Measurements from ENCODE around the gene KRT13. TPM values are rescaled to one million over a fixed set of nuclear protein-coding genes. Genes with fewer than 3 reads are reported as not detected.

KRT13 gene
- total and polyA plus RNA-seq, 7 experiments from 2014 or later: not detected

DNA sequence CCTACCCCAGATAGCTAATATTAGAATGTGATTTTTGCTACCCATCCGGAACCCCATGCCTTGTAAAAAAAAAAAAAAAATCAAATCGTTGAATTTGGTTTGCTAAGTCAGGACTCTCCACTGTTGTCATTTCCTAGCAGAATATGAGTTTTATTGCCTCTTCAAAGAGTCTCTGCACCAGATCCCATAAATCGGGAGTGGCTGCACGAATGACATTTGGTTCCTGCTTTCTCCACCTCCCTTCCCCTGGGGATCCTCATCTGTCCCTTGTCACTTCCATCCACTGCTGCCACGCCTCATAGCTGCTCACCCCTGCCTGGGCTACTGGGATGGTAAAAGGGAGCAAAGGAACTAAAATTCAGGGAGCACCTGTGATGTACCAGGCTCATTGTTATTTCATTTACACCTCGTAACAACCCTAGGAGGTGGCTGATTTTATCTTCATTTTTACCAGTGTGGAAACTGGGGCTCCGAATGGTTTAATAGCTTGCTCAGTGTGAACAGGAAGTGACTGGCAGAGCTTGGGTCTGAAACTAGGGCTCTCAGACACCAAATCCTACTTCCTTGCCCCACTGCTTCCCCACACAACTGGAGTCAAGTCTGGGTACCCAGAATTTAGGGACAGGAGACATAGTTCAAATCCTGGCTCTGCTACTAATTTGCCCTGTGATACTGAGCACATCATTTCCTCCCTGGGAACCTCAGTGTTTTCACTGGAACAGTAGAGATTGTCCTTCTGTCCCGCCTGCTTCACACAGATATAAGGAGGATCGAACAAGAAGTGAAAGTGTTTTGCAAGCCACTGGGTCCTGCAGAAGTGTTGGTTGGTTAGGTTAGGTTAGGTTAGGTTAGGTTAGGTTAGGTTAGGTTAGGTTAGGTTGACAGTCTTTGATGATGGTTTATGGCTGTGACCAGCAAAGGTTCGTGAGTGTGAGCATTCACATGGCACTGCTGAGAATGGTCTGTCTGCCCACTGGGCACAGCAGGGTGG is 15.1 kb downstream of the KRT13 start:
- no peaks in the 10 kb centered on the region for H3K36me3 Mint-ChIP-seq
- no peak overlapping the region for H3K4me3 ChIP-seq (ENCODE audit: low read length)
- H3K4me3 Mint-ChIP-seq: peak overlapping the region in 2 of 10 donors; percentile 5 to 32
- ATAC-seq: peak; percentile 51
- ChIA-PET CTCF (interaction anchor here (1.2 kb wide), 1 partner anchor 60 kb away, joined by 3 read pairs; no protein-coding TSS in a partner anchor), POLR2A (no interaction called here)
- peak in 2 of 9 donors; percentile 7 to 14 for DNase-seq
- H3K9me3 ChIP-seq (ENCODE audit: control insufficient read depth in 2 of 3, low read length in 3 of 3): no peaks in the 10 kb centered on the region
- no peak overlapping the region for H3K27ac ChIP-seq (ENCODE audit: low read depth, low read length)
- intact Hi-C loops (cut with micrococcal nuclease): loop anchor here in 1 of 2 donors (5.0 kb wide), 1 partner anchor 168 kb away; no protein-coding TSS in a partner anchor
- H3K9me3 Mint-ChIP-seq: no peaks in the 10 kb centered on the region
- H3K4me1 Mint-ChIP-seq: peaks cover 0 to 24% (median 19%) of the 10 kb centered on the region in 7 donors
- H3K4me1 ChIP-seq (ENCODE audit: control insufficient read depth in 2 of 2, insufficient read depth in 2 of 2, low read length in 2 of 2): peaks cover 5% of the 10 kb centered on the region in 2 donors
- no peaks in the 10 kb centered on the region for H3K27me3 Mint-ChIP-seq
- no peaks in the 10 kb centered on the region for H3K27me3 ChIP-seq (ENCODE audit: control insufficient read depth in 2 of 2, insufficient read depth in 2 of 2, low read length in 2 of 2)
- H3K27ac Mint-ChIP-seq: peak overlapping the region in 3 of 9 donors; percentile 20 to 85 (median 74)
- H3K36me3 ChIP-seq (ENCODE audit: control insufficient read depth in 2 of 3, insufficient read depth in 3 of 3, low read length in 3 of 3): no peaks in the 10 kb centered on the region

- no peaks in the 10 kb centered on the region for H3K27me3 Mint-ChIP-seq
- Histone ChIP-seq H3K4me3 (ENCODE audit: low read length) (no peak within 1 kb of the TSS), H3K27ac (ENCODE audit: low read depth, low read length) (no peak within 1 kb of the TSS), H3K4me1 (ENCODE audit: control insufficient read depth in 2 of 2, insufficient read depth in 2 of 2, low read length in 2 of 2) (peaks cover 5% of the 10 kb centered on the region in 2 donors), H3K36me3 (ENCODE audit: control insufficient read depth in 2 of 3, insufficient read depth in 3 of 3, low read length in 3 of 3) (no peaks in the 10 kb centered on the region), H3K9me3 (ENCODE audit: control insufficient read depth in 2 of 3, low read length in 3 of 3) (no peaks in the 10 kb centered on the region), H3K27me3 (ENCODE audit: control insufficient read depth in 2 of 2, insufficient read depth in 2 of 2, low read length in 2 of 2) (no peaks in the 10 kb centered on the region)
- CTCF ChIA-PET: interaction anchor here (1.2 kb wide), 1 partner anchor 61 kb away, joined by 3 read pairs; no protein-coding TSS in a partner anchor
- H3K4me1 Mint-ChIP-seq: peaks cover 0 to 24% (median 19%) of the 10 kb centered on the region in 7 donors
- H3K9me3 Mint-ChIP-seq: peaks cover 0 to 1% (median 0%) of the 10 kb centered on the region in 11 donors
- H3K36me3 Mint-ChIP-seq: no peaks in the 10 kb centered on the region
- ATAC-seq (no peak), DNase-seq (no peak)
- intact Hi-C loops (cut with micrococcal nuclease): no loop called here
- POLR2A ChIA-PET: no interaction called here
- peak within 1 kb of the TSS in 2 of 10 donors; percentile 5 to 32 for H3K4me3 Mint-ChIP-seq
- peak within 1 kb of the TSS in 3 of 9 donors; percentile 20 to 85 (median 74) for H3K27ac Mint-ChIP-seq
These were observed 15.9 kb downstream of the KRT13 start, which contains the start of gene KRT36 for GRCh38 chr17:41489531-41489930. TSS of gene KRT36 (minus strand) at chr17:41489910. CDS start at chr17:41489864, 46 bp downstream.

DNA sequence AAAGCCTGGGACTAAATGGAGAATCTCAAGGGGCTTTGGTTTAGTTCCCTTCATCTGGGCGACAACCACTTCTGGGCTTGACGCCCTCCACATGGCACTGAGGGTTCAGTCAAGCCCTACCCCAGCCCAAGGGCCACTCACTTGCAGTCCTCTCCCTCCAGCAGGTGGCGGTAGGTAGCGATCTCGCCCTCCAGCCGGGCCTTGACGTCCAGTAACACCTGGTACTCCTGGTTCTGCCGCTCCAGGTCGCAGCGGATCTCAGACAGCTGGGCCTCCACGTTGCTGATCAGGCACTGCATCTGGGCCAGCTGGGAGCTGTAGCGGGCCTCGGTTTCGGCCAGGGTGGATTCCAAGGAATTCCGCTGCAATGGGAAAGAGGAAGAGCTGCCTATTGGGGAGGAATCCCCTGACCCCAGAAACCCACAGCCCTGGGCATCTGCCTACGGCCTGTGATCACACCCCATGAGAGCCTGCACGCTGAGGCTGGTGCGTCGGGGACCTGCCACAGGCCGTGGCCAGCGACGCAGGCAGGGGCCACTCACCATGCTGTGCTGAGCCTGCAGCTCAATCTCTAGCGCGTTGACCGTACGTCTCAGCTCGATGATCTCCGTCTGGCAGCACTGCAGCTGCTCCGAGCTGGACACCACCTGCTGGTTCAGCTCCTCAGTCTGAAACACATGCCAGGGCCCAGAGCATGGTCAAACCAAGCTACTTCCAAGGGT is 18.4 kb downstream of the KRT13 start:
- CTCF ChIA-PET: interaction anchor here (0.7 kb wide), 1 partner anchor 40 kb away, joined by 3 read pairs; no protein-coding TSS in a partner anchor
- no peak overlapping the region for H3K4me3 Mint-ChIP-seq

DNA sequence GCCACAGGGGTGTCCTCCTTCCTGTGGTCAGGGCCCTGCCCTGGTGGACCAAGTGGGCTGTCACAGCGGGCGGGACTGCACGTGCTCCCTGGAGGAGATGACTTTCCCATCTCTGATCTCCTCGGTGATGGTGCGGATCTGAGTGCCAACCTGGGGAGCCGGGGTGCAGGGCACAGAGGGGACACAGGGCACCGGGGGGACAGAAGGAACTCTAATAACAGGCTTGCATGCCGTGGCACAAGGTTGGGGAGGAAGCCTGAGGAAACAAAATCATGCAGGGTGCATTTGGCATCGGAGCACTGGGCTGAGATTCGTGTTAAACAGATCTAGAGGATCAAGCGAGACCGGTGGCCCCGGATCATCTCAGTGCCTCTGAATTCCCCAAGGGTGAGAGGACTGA is 19.1 kb downstream of the KRT13 start:
- ATAC-seq (no peak), DNase-seq (no peak)
- Histone ChIP-seq H3K4me3 (ENCODE audit: low read length) (no peak overlapping the region), H3K27ac (ENCODE audit: low read depth, low read length) (no peak overlapping the region), H3K27me3 (ENCODE audit: control insufficient read depth in 2 of 2, insufficient read depth in 2 of 2, low read length in 2 of 2) (no peaks in the 10 kb centered on the region), H3K4me1 (ENCODE audit: control insufficient read depth in 2 of 2, insufficient read depth in 2 of 2, low read length in 2 of 2) (peaks cover 5% of the 10 kb centered on the region in 2 donors), H3K36me3 (ENCODE audit: control insufficient read depth in 2 of 3, insufficient read depth in 3 of 3, low read length in 3 of 3) (no peaks in the 10 kb centered on the region), H3K9me3 (ENCODE audit: control insufficient read depth in 2 of 3, low read length in 3 of 3) (no peaks in the 10 kb centered on the region)
- intact Hi-C loops (cut with micrococcal nuclease): loop anchor here in 1 of 2 donors (1.0 to 2.0 kb wide), 2 partner anchors 162 to 176 kb away; no protein-coding TSS in a partner anchor
- ChIA-PET POLR2A (no interaction called here), CTCF (interaction anchor here (0.7 kb wide), 1 partner anchor 41 kb away, joined by 3 read pairs; no protein-coding TSS in a partner anchor)
- H3K4me3 Mint-ChIP-seq: no peak overlapping the region
- H3K4me1 Mint-ChIP-seq: peaks cover 0 to 12% (median 11%) of the 10 kb centered on the region in 7 donors
- peak overlapping the region in 1 of 9 donors; percentile 14 for H3K27ac Mint-ChIP-seq
- H3K27me3 Mint-ChIP-seq: peaks cover 0 to 2% (median 0%) of the 10 kb centered on the region in 5 donors
- H3K9me3 Mint-ChIP-seq: peaks cover 0 to 1% (median 0%) of the 10 kb centered on the region in 11 donors
- H3K36me3 Mint-ChIP-seq: no peaks in the 10 kb centered on the region

More for the DNA sequence above, 18.4 kb downstream of the KRT13 start:
- intact Hi-C loops (cut with micrococcal nuclease): loop anchor here in 1 of 2 donors (1.0 to 2.0 kb wide), 2 partner anchors 162 to 175 kb away; no protein-coding TSS in a partner anchor
- no peak for ATAC-seq
- Mint-ChIP-seq H3K9me3 (peaks cover 0 to 1% (median 0%) of the 10 kb centered on the region in 11 donors), H3K27me3 (peaks cover 0 to 2% (median 0%) of the 10 kb centered on the region in 5 donors), H3K4me1 (peaks cover 0 to 12% (median 11%) of the 10 kb centered on the region in 7 donors), H3K27ac (no peak overlapping the region), H3K36me3 (no peaks in the 10 kb centered on the region)
- Histone ChIP-seq H3K36me3 (ENCODE audit: control insufficient read depth in 2 of 3, insufficient read depth in 3 of 3, low read length in 3 of 3) (no peaks in the 10 kb centered on the region), H3K9me3 (ENCODE audit: control insufficient read depth in 2 of 3, low read length in 3 of 3) (no peaks in the 10 kb centered on the region), H3K27ac (ENCODE audit: low read depth, low read length) (no peak overlapping the region), H3K4me3 (ENCODE audit: low read length) (no peak overlapping the region), H3K27me3 (ENCODE audit: control insufficient read depth in 2 of 2, insufficient read depth in 2 of 2, low read length in 2 of 2) (no peaks in the 10 kb centered on the region), H3K4me1 (ENCODE audit: control insufficient read depth in 2 of 2, insufficient read depth in 2 of 2, low read length in 2 of 2) (peaks cover 5% of the 10 kb centered on the region in 2 donors)
- POLR2A ChIA-PET: no interaction called here
- DNase-seq: peak in 1 of 9 donors; percentile 58

DNA sequence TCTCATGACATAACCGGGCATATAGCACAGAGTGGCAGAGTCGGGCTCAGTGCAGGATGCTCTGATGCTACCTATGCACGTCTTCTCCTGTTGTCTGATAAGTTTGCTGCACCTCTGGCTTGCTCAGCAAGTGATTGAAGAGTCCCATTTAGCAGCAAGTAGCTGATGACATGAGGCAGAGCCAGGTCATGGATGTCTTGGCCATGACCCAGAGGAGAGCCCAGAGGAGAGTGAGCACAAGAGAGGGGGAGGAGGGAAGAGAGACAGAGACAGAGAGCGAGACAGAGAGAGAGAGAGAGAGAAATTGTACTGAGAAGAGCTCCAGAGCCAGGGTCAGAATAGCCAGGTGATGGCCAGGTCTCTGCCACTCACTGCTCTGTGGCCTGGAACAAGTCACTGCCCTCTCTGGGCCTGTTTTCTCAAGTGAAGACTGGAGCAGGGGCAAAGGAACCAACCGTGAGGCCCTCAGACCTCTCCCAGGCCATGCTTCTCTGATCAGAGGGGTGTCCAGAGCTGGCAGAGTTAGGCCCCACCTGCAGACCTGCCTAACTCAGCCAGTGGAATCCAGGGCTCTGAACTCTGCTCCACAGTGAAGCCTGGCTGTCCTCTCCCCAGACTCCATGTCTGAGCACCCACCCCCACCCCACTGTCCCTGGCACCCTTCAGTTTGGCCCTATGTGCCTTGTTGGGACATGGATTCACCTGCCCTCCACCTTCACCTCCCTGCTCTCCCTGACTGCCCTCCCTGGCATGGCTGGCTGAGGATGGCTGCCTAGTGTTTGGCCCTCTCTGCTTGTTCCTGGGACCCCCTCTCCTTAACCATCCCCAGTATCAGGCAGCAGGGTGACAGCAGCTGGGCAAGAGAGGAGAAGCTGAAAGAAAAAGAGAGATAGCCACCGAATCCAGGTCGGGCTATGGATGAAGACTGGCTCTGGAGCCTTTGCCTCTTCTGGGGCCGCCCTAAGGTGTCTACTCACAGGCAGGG is 20.2 kb downstream of the KRT13 start:
- peaks cover 0 to 1% (median 0%) of the 10 kb centered on the region in 11 donors for H3K9me3 Mint-ChIP-seq
- POLR2A ChIA-PET: no interaction called here
- no peak for ATAC-seq

More for the DNA sequence above, 20.2 kb downstream of the KRT13 start:
- no peak overlapping the region for H3K4me3 ChIP-seq (ENCODE audit: low read length)
- H3K4me1 ChIP-seq (ENCODE audit: control insufficient read depth in 2 of 2, insufficient read depth in 2 of 2, low read length in 2 of 2): peaks cover 0 to 4% of the 10 kb centered on the region in 2 donors
- H3K9me3 ChIP-seq (ENCODE audit: control insufficient read depth in 2 of 3, low read length in 3 of 3): no peaks in the 10 kb centered on the region
- CTCF ChIA-PET: no interaction called here
- intact Hi-C loops (cut with micrococcal nuclease): no loop called here
- Mint-ChIP-seq H3K4me3 (no peak overlapping the region), H3K27me3 (peaks cover 0 to 2% (median 0%) of the 10 kb centered on the region in 5 donors), H3K36me3 (no peaks in the 10 kb centered on the region), H3K4me1 (peaks cover 0 to 4% (median 4%) of the 10 kb centered on the region in 7 donors), H3K27ac (peak overlapping the region in 2 of 9 donors; percentile 14 to 41)
- H3K27ac ChIP-seq (ENCODE audit: low read depth, low read length): no peak overlapping the region
- no peaks in the 10 kb centered on the region for H3K27me3 ChIP-seq (ENCODE audit: control insufficient read depth in 2 of 2, insufficient read depth in 2 of 2, low read length in 2 of 2)
- no peak for DNase-seq
- no peaks in the 10 kb centered on the region for H3K36me3 ChIP-seq (ENCODE audit: control insufficient read depth in 2 of 3, insufficient read depth in 3 of 3, low read length in 3 of 3)
